HG02623 (cell line): ENCODE results near the gene NLRP1.

Source experiments
- ATAC-seq: cut with Tn5 transposase; IDR thresholded peaks from one replicate; pipeline ENCODE4 v1.9.1; 2021; ENCODE audit warnings: moderate library complexity; ENCODE audit not compliant: unreplicated experiment

NLRP1 gene

DNA sequence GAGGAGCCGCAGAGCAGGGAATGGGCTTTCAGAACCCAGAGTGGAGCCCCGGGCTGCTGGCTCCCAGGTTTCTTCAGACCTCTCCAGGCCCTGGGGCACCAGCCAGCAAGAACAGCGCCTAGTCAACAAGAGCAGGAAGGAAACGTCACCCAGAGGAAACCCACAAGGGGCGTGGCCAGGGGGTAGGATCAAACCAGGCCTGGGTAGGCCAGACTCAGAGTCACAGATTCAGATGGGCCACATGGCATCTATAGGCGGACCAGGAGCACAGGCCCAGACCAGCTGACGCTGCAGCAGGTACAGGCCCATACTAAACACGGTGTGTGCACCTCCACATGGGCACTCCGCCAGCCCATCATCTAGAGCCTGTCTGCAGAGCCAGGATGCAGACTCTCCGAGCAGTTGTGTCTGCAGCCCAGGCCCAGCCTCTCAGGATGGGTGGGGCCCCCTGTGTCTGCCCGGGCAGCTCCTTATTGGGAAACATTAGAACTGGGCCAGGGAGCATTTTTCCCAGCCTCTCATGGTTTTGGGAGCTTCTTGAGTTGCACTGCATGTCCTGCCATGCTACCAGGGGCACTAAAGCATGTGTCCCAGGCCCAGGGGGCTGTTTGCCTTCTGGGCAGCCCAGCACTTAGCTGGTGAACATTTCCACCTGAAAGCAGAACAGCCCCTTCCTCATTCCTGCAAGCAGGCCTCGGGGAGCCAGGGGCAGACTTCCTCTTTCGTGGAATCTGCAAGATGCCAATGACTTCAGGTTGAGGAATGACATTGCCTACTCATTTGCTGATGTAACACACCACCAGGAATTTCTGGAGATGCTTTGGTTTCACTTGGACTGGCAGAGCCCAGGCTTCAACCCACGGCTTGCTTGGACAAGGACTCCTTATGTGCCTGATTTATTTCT, at the start of gene NLRP1:
Gene NLRP1 (minus strand): TSS at position 127 of the 904 bp plus-strand sequence. CDS start 552 bp downstream, outside the sequence.
- peak; percentile 88 for ATAC-seq

DNA sequence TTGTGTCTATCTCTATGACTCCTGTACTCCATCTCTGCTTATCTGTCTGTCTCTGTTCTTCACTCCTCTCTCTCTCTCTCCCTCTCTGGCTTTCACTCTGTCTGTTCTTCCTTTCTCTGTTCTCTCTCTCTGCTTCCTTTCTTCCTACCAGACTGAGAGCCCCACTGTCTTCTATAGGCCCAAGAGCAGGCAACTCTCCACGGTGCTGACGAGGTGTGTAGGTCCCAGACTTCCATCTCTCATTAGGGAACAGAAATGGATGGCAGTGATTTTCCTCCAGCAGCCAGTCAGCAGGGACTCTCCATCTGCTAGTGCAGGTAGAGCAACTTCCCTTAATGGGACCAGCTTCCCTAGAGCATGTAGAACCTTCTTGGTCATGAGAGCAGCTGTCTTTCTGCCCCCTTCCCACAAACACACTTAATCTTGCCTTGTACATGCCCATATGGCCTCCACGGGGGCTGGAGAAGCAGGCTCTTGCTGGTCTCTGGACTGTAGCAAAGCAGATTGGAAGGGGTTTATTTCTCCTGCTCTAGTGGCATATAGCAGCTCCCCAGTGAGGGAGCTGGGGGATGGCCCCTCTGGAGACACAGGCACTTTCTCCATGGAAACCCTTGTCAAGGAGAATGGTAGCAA, 47.8 kb upstream of the NLRP1 start:
- ATAC-seq = no peak

DNA sequence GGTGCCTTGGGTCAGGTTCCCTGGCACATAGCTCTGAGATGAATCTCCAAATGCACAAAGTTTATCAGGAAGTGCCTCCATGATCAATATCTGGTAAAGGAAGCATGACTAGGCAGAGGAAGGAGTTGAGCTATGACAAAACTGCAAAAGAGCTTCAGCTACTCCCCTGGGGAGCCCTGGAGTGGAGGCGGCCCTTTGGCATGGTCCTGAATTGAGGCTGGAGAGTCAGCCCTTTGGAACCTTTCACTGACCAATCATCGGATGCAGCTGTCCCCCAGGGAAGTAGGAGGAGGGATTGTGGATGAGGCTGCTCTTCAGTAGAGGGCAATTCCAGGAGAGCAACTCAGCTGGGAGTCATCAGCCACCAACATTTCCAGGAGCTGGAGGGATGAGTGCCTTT, 46.1 kb upstream of the NLRP1 start:
- ATAC-seq = no peak

DNA sequence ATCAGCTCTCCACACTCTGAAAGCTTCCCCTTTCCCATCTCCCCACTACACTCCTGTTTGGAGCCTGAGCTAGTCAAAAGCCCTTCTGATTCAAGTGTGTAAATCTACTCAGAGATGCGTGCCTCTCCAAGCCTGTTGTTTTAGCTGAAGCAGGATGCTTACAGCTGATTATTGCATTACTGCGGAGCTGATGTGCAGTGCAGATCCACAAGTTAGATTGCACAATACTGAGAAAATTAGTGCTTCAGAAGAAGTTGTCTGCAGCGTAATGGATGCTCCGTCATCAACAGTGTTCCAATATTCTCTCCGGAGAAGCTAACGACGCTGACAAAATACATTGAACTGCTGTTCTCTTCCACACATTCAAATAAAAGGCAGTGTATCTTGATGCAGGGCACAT, 44.8 kb upstream of the NLRP1 start:
- ATAC-seq = no peak

- no peak for ATAC-seq
Observed at GRCh38 chr17:5628262-5628661, 44.0 kb upstream of the NLRP1 start.

GRCh38 chr17:5624211-5624610, 39.9 kb upstream of the NLRP1 start:
- ATAC-seq = no peak

- no peak for ATAC-seq
Observed at GRCh38 chr17:5621729-5622128, 37.4 kb upstream of the NLRP1 start.

- no peak for ATAC-seq
Observed at GRCh38 chr17:5621026-5621425, 36.7 kb upstream of the NLRP1 start.

- ATAC-seq = no peak
Observed at GRCh38 chr17:5619088-5619740, 34.9 kb upstream of the NLRP1 start.

GRCh38 chr17:5618476-5618875, 34.2 kb upstream of the NLRP1 start:
- ATAC-seq = no peak

DNA sequence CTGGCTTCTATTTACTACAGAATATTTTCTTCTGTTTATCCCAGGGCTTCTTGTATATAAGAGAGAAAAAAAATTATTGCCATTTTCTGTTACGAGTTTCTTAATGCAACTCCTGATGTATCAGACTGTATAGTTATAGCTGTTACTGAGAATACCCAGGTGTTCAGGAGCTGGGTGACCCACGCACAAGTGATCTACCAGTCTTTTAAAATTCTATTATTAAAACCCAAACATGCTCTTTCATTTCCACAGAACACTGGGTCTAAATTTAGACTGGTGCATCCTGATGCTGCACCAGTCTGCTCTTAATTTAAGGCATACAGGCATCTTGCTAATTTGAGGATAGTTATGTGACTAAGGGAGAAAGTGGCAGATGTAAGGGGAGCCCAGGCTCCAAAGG, 31.2 kb upstream of the NLRP1 start:
- no peak for ATAC-seq

DNA sequence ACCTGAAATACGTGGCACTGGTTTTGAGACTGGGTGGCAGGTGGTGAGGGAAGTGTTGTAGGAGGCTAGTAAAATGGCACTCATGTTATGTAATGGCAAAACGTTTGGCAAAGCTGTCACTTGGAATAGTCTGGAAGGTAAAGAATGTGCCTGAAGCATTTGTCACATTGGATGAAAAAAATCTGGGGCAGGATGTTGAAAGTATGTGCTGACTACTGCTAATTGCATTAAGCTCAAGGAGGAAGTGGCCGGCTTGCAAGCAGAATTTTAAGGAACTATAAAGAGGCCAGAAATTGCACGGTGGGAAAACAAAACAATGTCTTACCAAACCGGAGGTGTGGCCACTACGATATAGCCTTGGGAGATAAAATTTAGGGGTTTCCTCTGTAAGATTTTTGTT, 26.6 kb upstream of the NLRP1 start:
- ATAC-seq = no peak

DNA sequence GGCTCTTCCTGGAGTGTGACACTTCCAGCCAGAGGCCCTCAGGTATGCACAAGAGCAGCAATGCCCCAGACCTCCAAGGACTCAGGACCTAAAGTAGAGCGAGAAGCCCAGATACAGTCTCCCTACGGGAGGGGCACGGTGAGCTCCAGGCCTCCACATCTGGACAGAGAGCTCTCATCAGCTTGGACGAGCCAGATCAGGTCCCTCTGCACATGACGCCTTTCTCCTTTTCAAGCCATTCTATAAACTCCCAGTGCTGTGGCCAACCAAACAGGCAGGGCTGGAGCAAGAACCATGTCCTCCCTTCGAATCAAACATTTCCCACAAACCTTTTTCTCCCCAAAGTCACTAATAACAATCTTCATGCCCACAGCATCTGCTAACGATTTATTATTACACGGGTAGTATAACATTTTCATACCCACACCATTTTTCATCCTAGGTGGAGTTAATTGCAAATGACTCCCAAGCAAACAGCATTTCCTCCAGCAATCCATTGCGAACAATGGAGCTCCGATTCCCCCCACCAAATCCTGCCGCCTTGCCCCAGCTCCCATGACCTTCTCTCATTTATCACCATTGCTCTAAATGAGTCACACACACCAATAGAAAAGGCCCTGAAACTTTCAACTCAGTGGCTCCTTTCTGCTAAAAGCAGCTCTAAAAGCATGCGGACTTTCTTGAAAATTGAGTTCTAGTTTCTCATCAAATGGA, 24.2 kb upstream of the NLRP1 start:
- ATAC-seq = no peak

GRCh38 chr17:5607946-5608345, 23.6 kb upstream of the NLRP1 start:
- ATAC-seq = no peak

DNA sequence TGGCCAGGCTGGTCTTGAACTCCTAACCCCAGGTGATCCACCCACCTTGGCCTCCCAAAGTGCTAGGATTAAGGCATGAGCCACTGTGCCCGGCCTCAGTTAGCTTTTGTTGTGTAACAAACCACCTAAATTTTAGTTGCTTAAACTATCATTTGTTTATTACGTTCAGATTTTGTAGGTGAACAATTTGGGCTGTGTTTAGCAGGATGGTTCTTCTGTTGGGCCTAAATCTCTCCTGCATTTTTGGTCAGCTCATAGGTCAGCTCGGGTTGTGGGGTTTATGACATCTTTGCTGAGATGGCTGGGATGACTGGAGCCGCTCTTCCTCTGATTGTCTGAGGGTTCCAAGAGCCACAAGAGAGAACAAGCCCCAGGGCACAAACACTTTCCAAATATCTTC, 21.1 kb upstream of the NLRP1 start:
- ATAC-seq = no peak

GRCh38 chr17:5600041-5600440, 15.7 kb upstream of the NLRP1 start:
- no peak for ATAC-seq

GRCh38 chr17:5598457-5598856, 14.1 kb upstream of the NLRP1 start:
- no peak for ATAC-seq

- no peak for ATAC-seq
Observed at GRCh38 chr17:5596421-5596820, 12.1 kb upstream of the NLRP1 start.

GRCh38 chr17:5595831-5596230, 11.5 kb upstream of the NLRP1 start:
- ATAC-seq = no peak

- no peak for ATAC-seq
Observed at GRCh38 chr17:5592382-5592781, 8.1 kb upstream of the NLRP1 start.

DNA sequence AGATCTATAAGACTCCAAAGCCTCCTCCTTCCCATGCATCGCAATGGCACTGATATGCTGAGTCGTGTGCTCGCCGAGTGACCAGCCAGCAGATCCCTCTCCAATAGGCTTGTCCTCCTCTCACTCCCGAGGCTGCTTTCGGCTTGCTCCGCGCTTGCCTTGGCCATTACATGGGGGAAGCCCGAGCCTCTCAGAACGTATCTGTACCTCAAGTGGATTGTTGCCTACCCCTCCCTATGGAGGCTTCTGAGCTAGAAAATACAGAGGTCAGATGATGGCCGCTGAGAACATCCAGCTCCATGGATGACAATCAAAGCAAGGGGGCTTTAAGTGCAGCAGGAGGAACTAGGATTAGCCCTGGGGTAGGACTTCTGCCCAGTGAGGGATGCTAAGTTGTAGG, 7.7 kb upstream of the NLRP1 start:
- ATAC-seq = no peak
